ENCODE results near the gene GDF2. TPM values are rescaled to one million over a fixed set of nuclear protein-coding genes. Genes with fewer than 3 reads are reported as not detected.

GDF2 gene
- total and polyA plus RNA-seq, 2 of the 4 experiments (the other 2 are of a cell fraction): under 0.01 TPM; not detected in 1

- H2AK9ac ChIP-seq (replicated peaks; ENCODE audit: low read depth, low read length, poor library complexity): no peak overlapping the region
- no peaks in the 10 kb centered on the region for H3K4me1 ChIP-seq (ENCODE audit: control insufficient read depth, insufficient read depth, low read length)
- no peak overlapping the region for H3K9ac ChIP-seq (ENCODE audit: low read depth, low read length)
- H3K4me2 ChIP-seq (ENCODE audit: low read depth, low read length): no peak overlapping the region
- no peak overlapping the region for H2BK20ac ChIP-seq (ENCODE audit: low read depth, low read length)
- dilution Hi-C loops (cut with HindIII; ENCODE audit: low sequenced_read_pairs, unreplicated experiment): no loop called here
- no peak overlapping the region for H3K4ac ChIP-seq (ENCODE audit: low read depth, low read length)
- BruUV-seq (replicated peaks): no TSS peak
- DNase-seq: no peak
- peak overlapping the region; percentile 51 for H2AFZ ChIP-seq (replicated peaks; ENCODE audit: low read length, poor library complexity)
- POLR2A ChIA-PET (ENCODE audit: unreplicated experiment): no interaction called here
- no peak for ATAC-seq (ENCODE audit: low read depth)
- no peak for TF ChIP-seq CEBPB (IDR thresholded peaks at IDR 0.05; ENCODE audit: low read depth, low read length)
- TF ChIP-seq NFE2L2 (IDR thresholded peaks at IDR 0.05; ENCODE audit: low read depth, low read length): no peak
- TF ChIP-seq, protein P1, sequence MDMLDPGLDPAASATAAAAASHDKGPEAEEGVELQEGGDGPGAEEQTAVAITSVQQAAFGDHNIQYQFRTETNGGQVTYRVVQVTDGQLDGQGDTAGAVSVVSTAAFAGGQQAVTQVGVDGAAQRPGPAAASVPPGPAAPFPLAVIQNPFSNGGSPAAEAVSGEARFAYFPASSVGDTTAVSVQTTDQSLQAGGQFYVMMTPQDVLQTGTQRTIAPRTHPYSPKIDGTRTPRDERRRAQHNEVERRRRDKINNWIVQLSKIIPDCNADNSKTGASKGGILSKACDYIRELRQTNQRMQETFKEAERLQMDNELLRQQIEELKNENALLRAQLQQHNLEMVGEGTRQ (IDR thresholded peaks at IDR 0.05; ENCODE audit: low read depth, low read length): no peak
- TF ChIP-seq BHLHE40 (IDR thresholded peaks at IDR 0.05; ENCODE audit: low read depth, low read length): no peak
- no peak for TF ChIP-seq SMC3 (IDR thresholded peaks at IDR 0.05; ENCODE audit: low read depth, low read length)
- no peak for TF ChIP-seq RCOR1 (IDR thresholded peaks at IDR 0.05; ENCODE audit: insufficient replicate concordance, low read length)
- TF ChIP-seq POLR2A (IDR thresholded peaks at IDR 0.05; ENCODE audit: low read depth, low read length): no peak
- TF ChIP-seq, protein P2, sequence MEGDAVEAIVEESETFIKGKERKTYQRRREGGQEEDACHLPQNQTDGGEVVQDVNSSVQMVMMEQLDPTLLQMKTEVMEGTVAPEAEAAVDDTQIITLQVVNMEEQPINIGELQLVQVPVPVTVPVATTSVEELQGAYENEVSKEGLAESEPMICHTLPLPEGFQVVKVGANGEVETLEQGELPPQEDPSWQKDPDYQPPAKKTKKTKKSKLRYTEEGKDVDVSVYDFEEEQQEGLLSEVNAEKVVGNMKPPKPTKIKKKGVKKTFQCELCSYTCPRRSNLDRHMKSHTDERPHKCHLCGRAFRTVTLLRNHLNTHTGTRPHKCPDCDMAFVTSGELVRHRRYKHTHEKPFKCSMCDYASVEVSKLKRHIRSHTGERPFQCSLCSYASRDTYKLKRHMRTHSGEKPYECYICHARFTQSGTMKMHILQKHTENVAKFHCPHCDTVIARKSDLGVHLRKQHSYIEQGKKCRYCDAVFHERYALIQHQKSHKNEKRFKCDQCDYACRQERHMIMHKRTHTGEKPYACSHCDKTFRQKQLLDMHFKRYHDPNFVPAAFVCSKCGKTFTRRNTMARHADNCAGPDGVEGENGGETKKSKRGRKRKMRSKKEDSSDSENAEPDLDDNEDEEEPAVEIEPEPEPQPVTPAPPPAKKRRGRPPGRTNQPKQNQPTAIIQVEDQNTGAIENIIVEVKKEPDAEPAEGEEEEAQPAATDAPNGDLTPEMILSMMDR (conservative IDR thresholded peaks at IDR 0.05; ENCODE audit: low read depth, low read length): no peak
- no peak for TF ChIP-seq RFX5 (IDR thresholded peaks at IDR 0.05; ENCODE audit: low read depth, low read length)
- TF ChIP-seq FOS (IDR thresholded peaks at IDR 0.05; ENCODE audit: low read depth, low read length): no peak
- no peak overlapping the region for H4K91ac ChIP-seq (ENCODE audit: insufficient read depth, low read depth, low read length)
- no peak overlapping the region for H3K14ac ChIP-seq (replicated peaks; ENCODE audit: low read depth, low read length)
- in situ Hi-C loops (cut with MboI; ENCODE audit: low sequenced_read_pairs): no loop called here
- no peak overlapping the region for H2BK5ac ChIP-seq (ENCODE audit: low read depth, low read length, poor library complexity, severe bottlenecking)
- no peak overlapping the region for H3K4me3 ChIP-seq (ENCODE audit: insufficient read depth, low read depth, low read length)
- H2BK120ac ChIP-seq (ENCODE audit: low read depth, low read length): no peak overlapping the region
- H3K27me3 ChIP-seq (ENCODE audit: control insufficient read depth, insufficient read depth, low read length): peaks cover 31% of the 10 kb centered on the region
- H3K9me3 ChIP-seq (ENCODE audit: control insufficient read depth, insufficient read depth, low read length): no peaks in the 10 kb centered on the region
- H3K79me1 ChIP-seq (ENCODE audit: low read depth in 1 of 2, low read length in 2 of 2): no peaks in the 10 kb centered on the region
- no peak overlapping the region for H2AK5ac ChIP-seq (ENCODE audit: low read depth, low read length)
- no peak overlapping the region for H3K18ac ChIP-seq (ENCODE audit: low read depth, low read length)
- H3K9me1 ChIP-seq (ENCODE audit: insufficient read depth, low read length): no peaks in the 10 kb centered on the region; the same call in 1 of the 2 replicates
- CTCF ChIA-PET: no interaction called here
- no peak overlapping the region for H4K5ac ChIP-seq (ENCODE audit: low read depth, low read length)
- 88% methylated on average over 1 of the region's 4 CpGs; no CpG with 5 or more reads in 1 of the 2 experiments for WGBS, 2 experiments (ENCODE audit: extremely low coverage in 2 of 2, insufficient read length in 1 of 2)
- H2BK15ac ChIP-seq (ENCODE audit: low read depth, low read length): no peak overlapping the region
- no peak overlapping the region for H3K27ac ChIP-seq (ENCODE audit: insufficient read depth, low read length)
- no peaks in the 10 kb centered on the region for H4K20me1 ChIP-seq (ENCODE audit: insufficient read depth, low read length)
- no peak overlapping the region for H4K8ac ChIP-seq (ENCODE audit: low read depth in 2 of 2, low read length in 2 of 2)
- H3K23ac ChIP-seq (ENCODE audit: low read depth, low read length): no peak overlapping the region
- no peaks in the 10 kb centered on the region for H3K36me3 ChIP-seq (ENCODE audit: control insufficient read depth, insufficient read depth, low read length)
- intact Hi-C loops (cut with micrococcal nuclease): no loop called here
- no peak overlapping the region for H3K56ac ChIP-seq (ENCODE audit: extremely low read depth, insufficient read depth, low read length)
Measured at GRCh38 chr10:47286116-47286505, 36.1 kb upstream of the GDF2 start.
